Keratinocyte (primary cell): ENCODE results near the gene FGFR2. TPM values are rescaled to one million over a fixed set of nuclear protein-coding genes. Genes with fewer than 3 reads are reported as not detected.

Experiments used
- DNase-seq: peaks from one replicate; pipeline ENCODE4 v3.0.0-alpha.2; 2011; ENCODE audit warnings: low read depth, missing footprints, low spot score
- FAIRE-seq: peaks from 2 replicates; lab custom pipeline; 2011; peaks lifted over from hg19 to GRCh38; lab: Jason Lieb, UNC
- H2AFZ ChIP-seq: 2 replicates; pipeline ENCODE4 v1.6.0; 2012; ENCODE audit warnings: low read length, control low read depth, inconsistent platforms; ENCODE audit not compliant: control insufficient read depth
- H3K27ac ChIP-seq: 2 replicates; pipeline ENCODE4 v1.5.1; 2011; ENCODE audit warnings: low read length; ENCODE audit not compliant: control insufficient read depth, insufficient read depth
- H3K27me3 ChIP-seq: 3 replicates; pipeline ENCODE4 v1.6.0; 2011; ENCODE audit warnings: low read length; ENCODE audit not compliant: control insufficient read depth, insufficient read depth; ENCODE audit errors: extremely low read depth
- H3K36me3 ChIP-seq, 2 experiments: 2 replicates in 1 of 2; 3 replicates in 1 of 2; pipeline ENCODE4 v1.5.1; 2011; ENCODE audit warnings: low read length in 2 of 2, mild to moderate bottlenecking in 1 of 2; ENCODE audit not compliant: control insufficient read depth in 2 of 2, insufficient read depth in 2 of 2; ENCODE audit errors: extremely low read depth in 1 of 2
- H3K4me1 ChIP-seq: 3 replicates; pipeline ENCODE4 v1.5.1; 2011; ENCODE audit warnings: low read length; ENCODE audit not compliant: control insufficient read depth, insufficient read depth; ENCODE audit errors: extremely low read depth
- H3K4me2 ChIP-seq: 3 replicates; pipeline ENCODE4 v1.6.0; 2011; ENCODE audit warnings: low read depth, low read length; ENCODE audit not compliant: control insufficient read depth, insufficient read depth; ENCODE audit errors: extremely low read depth
- H3K4me3 ChIP-seq, 3 experiments: fragments of 200-600 bp in 1 of 3; sonication (generic) in 1 of 3; 2 replicates in 2 of 3; 3 replicates in 1 of 3; pipeline ENCODE4 v1.5.1; 2011 to 2016; ENCODE audit warnings: low read length in 3 of 3, mild to moderate bottlenecking in 3 of 3, control low read depth in 2 of 3, inconsistent platforms in 1 of 3, low read depth in 1 of 3, mixed read lengths in 1 of 3, mixed run types in 1 of 3, moderate library complexity in 1 of 3; ENCODE audit not compliant: control insufficient read depth in 2 of 3, insufficient read depth in 2 of 3; ENCODE audit errors: extremely low read depth in 1 of 3
- H3K79me2 ChIP-seq: 2 replicates; pipeline ENCODE4 v1.6.0; 2012; ENCODE audit warnings: low read length; ENCODE audit not compliant: control insufficient read depth, insufficient read depth
- H3K9ac ChIP-seq: 3 replicates; pipeline ENCODE4 v1.6.0; 2011; ENCODE audit warnings: low read length; ENCODE audit not compliant: control insufficient read depth, insufficient read depth; ENCODE audit errors: extremely low read depth
- H3K9me1 ChIP-seq: 3 replicates; pipeline ENCODE4 v1.6.0; 2011; ENCODE audit warnings: low read length; ENCODE audit not compliant: control insufficient read depth, insufficient read depth; ENCODE audit errors: extremely low read depth
- H3K9me3 ChIP-seq: 2 replicates; pipeline ENCODE4 v1.5.1; 2012; ENCODE audit warnings: low read depth, low read length; ENCODE audit not compliant: control insufficient read depth
- H4K20me1 ChIP-seq: 3 replicates; pipeline ENCODE4 v1.6.0; 2011; ENCODE audit warnings: low read length; ENCODE audit not compliant: control insufficient read depth, insufficient read depth; ENCODE audit errors: extremely low read depth
- EZH2 ChIP-seq: IDR thresholded peaks from one replicate; pipeline ENCODE4 v1.6.1; 2012; ENCODE audit warnings: inconsistent platforms, mild to moderate bottlenecking, low read length, moderate library complexity
- dilution Hi-C: fragments of 300-500 bp; cut with MboI; formaldehyde crosslinking; loops from one replicate; pipeline ENCODE4 v1.7.0; 2020; ENCODE audit warnings: low sequenced_read_pairs; ENCODE audit not compliant: extremely low pct_ligation_motif_present
- polyA plus RNA-seq, 5 experiments: library from polyadenylated mRNA; depleted of rRNA in 3 of 5; stranded (reverse) in 3 of 5; stranded (forward) in 1 of 5; unstranded in 1 of 5; fragments of >200 nt; gene quantifications; 1 replicate in 1 of 5; 2 replicates in 3 of 5; 3 replicates in 1 of 5; pipeline versions ENCODE4 v1.2.1 to v1.2.3, GENCODE V29; 2011 to 2012; ENCODE audit warnings: missing spikeins in 2 of 5, low read depth in 1 of 5, low replicate concordance in 1 of 5
- TF ChIP-seq, protein P1 (sequence below), 3 experiments: IDR thresholded peaks in 1 of 3; conservative IDR thresholded peaks in 1 of 3; optimal IDR thresholded peaks in 1 of 3; 2 replicates in 2 of 3; 3 replicates in 1 of 3; pipeline versions ENCODE3 to v1.5.1; 2011; ENCODE audit warnings: low read length in 3 of 3, mild to moderate bottlenecking in 3 of 3, moderate library complexity in 2 of 3, control low read depth in 1 of 3, inconsistent platforms in 1 of 3; ENCODE audit not compliant: insufficient read depth in 2 of 3; ENCODE audit errors: extremely low read depth in 1 of 3

FGFR2 gene
- polyA plus RNA-seq, 1 donor (not counting 4 experiments of a cell fraction or from before 2014, with no cell fraction given), result 20.6 TPM

DNA sequence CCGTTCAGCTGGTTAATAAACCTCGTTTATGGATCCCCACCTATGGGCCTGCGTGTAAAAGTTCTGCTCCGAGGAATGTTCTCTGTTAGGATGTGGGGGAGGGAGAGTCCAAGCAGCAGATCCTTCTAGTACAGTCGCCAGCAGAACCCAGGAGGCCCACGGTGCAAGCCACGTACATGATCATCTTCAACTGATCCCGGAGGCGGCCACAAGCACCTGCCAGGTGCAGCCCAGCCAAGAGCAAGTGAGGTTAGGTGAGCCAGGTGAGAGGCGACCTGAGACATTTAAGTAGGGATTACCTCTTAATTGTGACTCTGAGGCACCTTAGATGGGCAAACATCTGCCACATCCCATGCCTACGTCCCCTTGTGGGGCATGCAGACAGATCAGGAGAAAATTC lies 18.0 kb upstream of the FGFR2 start:
- Histone ChIP-seq H2AFZ (no peak overlapping the region), H3K4me2 (no peak overlapping the region), H4K20me1 (no peaks in the 10 kb centered on the region), H3K27me3 (peaks cover 7% of the 10 kb centered on the region), H3K4me1 (peaks cover 3% of the 10 kb centered on the region), H3K9ac (no peak overlapping the region), H3K27ac (no peak overlapping the region), H3K9me3 (peaks cover 5% of the 10 kb centered on the region), H3K36me3 (no peaks in the 10 kb centered on the region), H3K79me2 (no peaks in the 10 kb centered on the region), H3K9me1 (no peaks in the 10 kb centered on the region), H3K4me3 (no peak overlapping the region)
- TF ChIP-seq EZH2, result no peak
- TF ChIP-seq, protein P1, sequence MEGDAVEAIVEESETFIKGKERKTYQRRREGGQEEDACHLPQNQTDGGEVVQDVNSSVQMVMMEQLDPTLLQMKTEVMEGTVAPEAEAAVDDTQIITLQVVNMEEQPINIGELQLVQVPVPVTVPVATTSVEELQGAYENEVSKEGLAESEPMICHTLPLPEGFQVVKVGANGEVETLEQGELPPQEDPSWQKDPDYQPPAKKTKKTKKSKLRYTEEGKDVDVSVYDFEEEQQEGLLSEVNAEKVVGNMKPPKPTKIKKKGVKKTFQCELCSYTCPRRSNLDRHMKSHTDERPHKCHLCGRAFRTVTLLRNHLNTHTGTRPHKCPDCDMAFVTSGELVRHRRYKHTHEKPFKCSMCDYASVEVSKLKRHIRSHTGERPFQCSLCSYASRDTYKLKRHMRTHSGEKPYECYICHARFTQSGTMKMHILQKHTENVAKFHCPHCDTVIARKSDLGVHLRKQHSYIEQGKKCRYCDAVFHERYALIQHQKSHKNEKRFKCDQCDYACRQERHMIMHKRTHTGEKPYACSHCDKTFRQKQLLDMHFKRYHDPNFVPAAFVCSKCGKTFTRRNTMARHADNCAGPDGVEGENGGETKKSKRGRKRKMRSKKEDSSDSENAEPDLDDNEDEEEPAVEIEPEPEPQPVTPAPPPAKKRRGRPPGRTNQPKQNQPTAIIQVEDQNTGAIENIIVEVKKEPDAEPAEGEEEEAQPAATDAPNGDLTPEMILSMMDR (optimal IDR thresholded peaks at IDR 0.05 in 1 of 3, IDR thresholded peaks at IDR 0.05 in 1 of 3, conservative IDR thresholded peaks at IDR 0.05 in 1 of 3; ENCODE audit: extremely low read depth in 1 of 3, insufficient read depth in 2 of 3, low read length in 3 of 3), result no peak
- dilution Hi-C loops, result no loop called here
- FAIRE-seq (no peak), DNase-seq (no peak)

- Histone ChIP-seq H3K79me2 (no peaks in the 10 kb centered on the region), H2AFZ (no peak overlapping the region), H3K9me1 (no peaks in the 10 kb centered on the region), H3K9me3 (peaks cover 5% of the 10 kb centered on the region), H4K20me1 (no peaks in the 10 kb centered on the region), H3K4me3 (no peak overlapping the region), H3K27ac (no peak overlapping the region), H3K4me2 (no peak overlapping the region), H3K36me3 (no peaks in the 10 kb centered on the region), H3K9ac (no peak overlapping the region), H3K4me1 (peaks cover 7% of the 10 kb centered on the region), H3K27me3 (peaks cover 7% of the 10 kb centered on the region)
- dilution Hi-C loops, result no loop called here
- no peak for FAIRE-seq
- TF ChIP-seq, protein P1 (optimal IDR thresholded peaks at IDR 0.05 in 1 of 3, IDR thresholded peaks at IDR 0.05 in 1 of 3, conservative IDR thresholded peaks at IDR 0.05 in 1 of 3; ENCODE audit: extremely low read depth in 1 of 3, insufficient read depth in 2 of 3, low read length in 3 of 3), result no peak
- TF ChIP-seq EZH2, result no peak
- DNase-seq, result no peak
These were observed 17.6 kb upstream of the FGFR2 start for GRCh38 chr10:121615836-121616235.
